Mucosa of gallbladder (tissue), 1 donor: ENCODE data around the gene GPR83. TPM values are rescaled to one million over a fixed set of nuclear protein-coding genes. Genes with fewer than 3 reads are reported as not detected.
"Not testable (repeated sequence)": the region's sequence is repeated elsewhere in the genome, so short reads cannot be mapped to it uniquely, and the experiment has no call there.

Experiments
- DNase-seq: peaks from one replicate; pipeline ENCODE4 v3.0.0-alpha.2; 2020; ENCODE audit warnings: low spot score
- total RNA-seq: library from RNA; stranded (reverse); gene quantifications from one replicate; pipeline ENCODE4 v1.2.1, GENCODE V29; 2021
- donor health status: DM: no; HTN: no; CAD: no.

The GPR83 gene
- total RNA-seq, 1 donor from 2014 or later, result 0.09 TPM

- not testable (repeated sequence) for DNase-seq
Measured at GRCh38 chr11:94370576-94370975, 30.6 kb downstream of the GPR83 start.

GRCh38 chr11:94350850-94351563 is 50.2 kb downstream of the GPR83 start:
- not testable (repeated sequence) for DNase-seq

GRCh38 chr11:94346311-94346710 is 54.9 kb downstream of the GPR83 start:
- DNase-seq, result not testable (repeated sequence)

GRCh38 chr11:94343495-94343894 is 57.7 kb downstream of the GPR83 start:
- no peak for DNase-seq

- DNase-seq, result no peak
Measured at GRCh38 chr11:94342250-94342649, 59.0 kb downstream of the GPR83 start.

- no peak for DNase-seq
Measured at GRCh38 chr11:94338651-94339050, 62.6 kb downstream of the GPR83 start.

GRCh38 chr11:94336033-94336432 is 65.2 kb downstream of the GPR83 start:
- DNase-seq, result no peak

GRCh38 chr11:94332814-94333213 is 68.4 kb downstream of the GPR83 start:
- DNase-seq, result no peak

- DNase-seq, result no peak
Measured at GRCh38 chr11:94330789-94331188, 70.4 kb downstream of the GPR83 start.

- DNase-seq, result no peak
Measured at GRCh38 chr11:94329501-94329900, 71.7 kb downstream of the GPR83 start.

- no peak for DNase-seq
Measured at GRCh38 chr11:94328587-94329080, 72.6 kb downstream of the GPR83 start.

Other genes with a start within 250 kb of the GPR83 start
- not detected for gene IZUMO1R, start 96.8 kb downstream of the GPR83 start, total RNA-seq
- gene MRE11, start 92.4 kb upstream of the GPR83 start, total RNA-seq, result 14.8 TPM
- gene ANKRD49, start 92.6 kb upstream of the GPR83 start, total RNA-seq, result 14.5 TPM
- gene C11orf97, start 111.0 kb upstream of the GPR83 start, total RNA-seq, result not detected
- gene FUT4, start 142.5 kb upstream of the GPR83 start, total RNA-seq, result 18.6 TPM
- gene PIWIL4, start 165.9 kb upstream of the GPR83 start, total RNA-seq, result 11.0 TPM